CD8-positive, alpha-beta memory T cell (primary cell): ENCODE data around the gene CDH3. TPM values are rescaled to one million over a fixed set of nuclear protein-coding genes. Genes with fewer than 3 reads are reported as not detected.

Experiments used
- CTCF ChIA-PET: fragments of 350-600 bp; sonication (Branson Sonifier 250); formaldehyde crosslinking; loops from one replicate; lab custom pipeline; 2021; ENCODE audit warnings: antibody characterized with exemption; lab: Charles Lee
- POLR2A ChIA-PET: fragments of 350-600 bp; sonication (Branson Sonifier 250); formaldehyde crosslinking; loops from one replicate; lab custom pipeline; 2021; ENCODE audit warnings: antibody characterized with exemption; lab: Charles Lee
- DNase-seq, 5 donors: peaks; one replicate each; pipeline versions ENCODE4 v3.0.0 to v3.0.0-alpha.2; 2020 to 2022; ENCODE audit warnings: mixed read lengths in 1 of 5
- H3K27ac ChIP-seq: one replicate; pipeline ENCODE4 v1.7.0; 2013; ENCODE audit warnings: low read depth, mild to moderate bottlenecking, low read length, moderate library complexity
- H3K27me3 ChIP-seq: 2 replicates; pipeline ENCODE4 v1.7.0; 2013; ENCODE audit warnings: low read length, mild to moderate bottlenecking; ENCODE audit not compliant: insufficient read depth, poor library complexity, severe bottlenecking
- H3K36me3 ChIP-seq: 2 replicates; pipeline ENCODE4 v1.7.0; 2013; ENCODE audit warnings: mild to moderate bottlenecking, low read length, moderate library complexity; ENCODE audit not compliant: insufficient read depth
- H3K4me1 ChIP-seq: 2 replicates; pipeline ENCODE4 v1.7.0; 2013; ENCODE audit warnings: mild to moderate bottlenecking, low read length, moderate library complexity; ENCODE audit not compliant: insufficient read depth
- H3K4me3 ChIP-seq: 2 replicates; pipeline ENCODE4 v1.7.0; 2013; ENCODE audit warnings: mild to moderate bottlenecking, low read length
- H3K9me3 ChIP-seq: 2 replicates; pipeline ENCODE4 v1.7.0; 2013; ENCODE audit warnings: mild to moderate bottlenecking, low read length
- H3K27ac Mint-ChIP-seq, 8 donors: one replicate each; pipeline ENCODE4 v1.8.0; 2020 to 2021; ENCODE audit warnings: mixed read lengths in 8 of 8, mild to moderate bottlenecking in 6 of 8, inconsistent platforms in 3 of 8, moderate library complexity in 3 of 8
- H3K27me3 Mint-ChIP-seq, 2 donors: one replicate each; pipeline ENCODE4 v1.8.0; 2020 to 2021; ENCODE audit warnings: mixed read lengths in 2 of 2, mild to moderate bottlenecking in 1 of 2, moderate library complexity in 1 of 2
- H3K36me3 Mint-ChIP-seq, 3 donors: one replicate each; pipeline ENCODE4 v1.8.0; 2020 to 2021; ENCODE audit warnings: mixed read lengths in 3 of 3, inconsistent platforms in 1 of 3, mild to moderate bottlenecking in 1 of 3
- H3K4me1 Mint-ChIP-seq, 3 donors: one replicate each; pipeline ENCODE4 v1.8.0; 2020 to 2021; ENCODE audit warnings: mixed read lengths in 3 of 3, inconsistent platforms in 1 of 3, mild to moderate bottlenecking in 1 of 3
- H3K4me3 Mint-ChIP-seq, 7 donors: one replicate each; pipeline ENCODE4 v1.8.0; 2020 to 2021; ENCODE audit warnings: mixed read lengths in 7 of 7, mild to moderate bottlenecking in 6 of 7, moderate library complexity in 4 of 7, inconsistent platforms in 2 of 7
- H3K9me3 Mint-ChIP-seq, 5 donors: one replicate each; pipeline ENCODE4 v1.8.0; 2020 to 2022; ENCODE audit warnings: mixed read lengths in 5 of 5, mild to moderate bottlenecking in 3 of 5, moderate library complexity in 2 of 5, inconsistent platforms in 1 of 5
- polyA plus RNA-seq: library from polyadenylated mRNA; unstranded; fragments of 300-500 nt; fragmentation: Illumina TruSeq; gene quantifications from one replicate; pipeline ENCODE4 v1.2.3, GENCODE V29; 2021
- total RNA-seq, 2 experiments: library from RNA; stranded (reverse); gene quantifications; one replicate each; pipeline ENCODE4 v1.2.3, GENCODE V29; 2021

Gene CDH3
- total and polyA plus RNA-seq, 3 experiments from 2014 or later = 0.14 TPM; not detected in 2

DNA sequence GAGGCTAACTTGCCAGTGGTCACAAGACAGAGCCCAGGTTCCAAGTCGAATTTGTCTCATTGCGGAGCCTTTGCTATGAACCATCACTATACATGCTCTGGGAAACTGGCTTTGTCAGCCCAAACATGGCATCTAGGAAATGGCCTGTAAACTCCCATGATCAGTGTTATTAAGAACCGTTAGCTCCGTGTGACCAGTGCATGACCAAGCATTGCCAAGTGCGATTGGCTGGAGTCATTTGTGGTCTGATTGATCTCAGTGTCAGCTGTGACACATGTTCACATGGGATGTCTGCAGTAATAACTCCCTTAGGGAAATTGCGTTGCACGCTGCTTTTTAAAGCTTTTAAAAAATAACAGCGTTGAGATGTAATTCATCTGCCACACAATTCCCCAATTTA is 18.6 kb upstream of the CDH3 start:
- CTCF ChIA-PET = interaction anchor here (0.7 kb wide), 1 partner anchor 21 kb away, joined by 3 read pairs; no protein-coding TSS in a partner anchor
- DNase-seq = no peak
- Histone ChIP-seq H3K4me1 (no peaks in the 10 kb centered on the region), H3K36me3 (no peaks in the 10 kb centered on the region), H3K4me3 (no peak overlapping the region), H3K9me3 (no peaks in the 10 kb centered on the region), H3K27ac (no peak overlapping the region), H3K27me3 (no peaks in the 10 kb centered on the region)
- Mint-ChIP-seq H3K36me3 (no peaks in the 10 kb centered on the region), H3K9me3 (no peaks in the 10 kb centered on the region), H3K27me3 (peaks cover 10 to 20% of the 10 kb centered on the region in 2 donors), H3K27ac (no peak overlapping the region), H3K4me1 (no peaks in the 10 kb centered on the region), H3K4me3 (no peak overlapping the region)
- POLR2A ChIA-PET = no interaction called here

- Histone ChIP-seq H3K27me3 (no peaks in the 10 kb centered on the region), H3K4me1 (no peaks in the 10 kb centered on the region), H3K27ac (no peak overlapping the region), H3K9me3 (no peaks in the 10 kb centered on the region), H3K4me3 (no peak overlapping the region), H3K36me3 (no peaks in the 10 kb centered on the region)
- no peaks in the 10 kb centered on the region for H3K4me1 Mint-ChIP-seq
- POLR2A ChIA-PET = no interaction called here
- H3K27ac Mint-ChIP-seq = no peak overlapping the region
- H3K4me3 Mint-ChIP-seq = no peak overlapping the region
- H3K9me3 Mint-ChIP-seq = no peaks in the 10 kb centered on the region
- H3K27me3 Mint-ChIP-seq = peaks cover 13 to 24% of the 10 kb centered on the region in 2 donors
- no peaks in the 10 kb centered on the region for H3K36me3 Mint-ChIP-seq
- CTCF ChIA-PET = no interaction called here
- DNase-seq = no peak
Measured at GRCh38 chr16:68627951-68628425, 17.1 kb upstream of the CDH3 start.

GRCh38 chr16:68629351-68629910 is 15.7 kb upstream of the CDH3 start:
- Histone ChIP-seq H3K27ac (no peak overlapping the region), H3K9me3 (no peaks in the 10 kb centered on the region), H3K4me1 (no peaks in the 10 kb centered on the region), H3K4me3 (no peak overlapping the region), H3K36me3 (no peaks in the 10 kb centered on the region), H3K27me3 (no peaks in the 10 kb centered on the region)
- peak in 1 of 5 donors; percentile 14 for DNase-seq
- ChIA-PET POLR2A (no interaction called here), CTCF (no interaction called here)
- H3K4me3 Mint-ChIP-seq = no peak overlapping the region
- H3K27ac Mint-ChIP-seq = peak overlapping the region in 1 of 8 donors; percentile 18
- no peaks in the 10 kb centered on the region for H3K36me3 Mint-ChIP-seq
- peaks cover 13 to 24% of the 10 kb centered on the region in 2 donors for H3K27me3 Mint-ChIP-seq
- no peaks in the 10 kb centered on the region for H3K9me3 Mint-ChIP-seq
- H3K4me1 Mint-ChIP-seq = no peaks in the 10 kb centered on the region

DNA sequence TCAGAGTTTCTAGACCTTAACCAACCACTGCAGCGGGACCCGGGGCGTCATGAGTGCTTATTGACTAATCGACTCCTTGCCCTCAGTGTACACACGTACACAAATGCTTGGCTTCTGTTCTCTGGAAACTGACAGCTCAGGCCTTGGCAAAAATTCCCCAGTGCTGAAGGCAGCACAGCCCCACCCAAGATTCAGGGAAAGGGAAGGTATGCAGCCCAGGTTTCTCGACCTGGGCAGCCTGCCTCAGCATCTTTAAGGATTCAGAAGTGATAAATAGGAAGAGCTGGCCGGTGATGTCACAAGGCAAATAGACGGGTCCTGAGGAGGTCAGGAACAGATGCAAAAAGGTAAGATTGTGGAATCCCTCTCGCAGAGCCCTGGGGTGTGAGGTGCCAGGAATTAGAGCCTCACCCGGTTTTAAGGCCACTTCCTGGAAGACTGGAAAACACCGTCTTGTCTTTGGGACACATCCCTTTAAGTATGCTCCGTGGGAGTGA is 9.0 kb upstream of the CDH3 start:
- Histone ChIP-seq H3K27me3 (no peaks in the 10 kb centered on the region), H3K9me3 (no peaks in the 10 kb centered on the region), H3K4me1 (no peaks in the 10 kb centered on the region), H3K27ac (no peak overlapping the region), H3K36me3 (no peaks in the 10 kb centered on the region), H3K4me3 (no peak overlapping the region)
- H3K4me3 Mint-ChIP-seq = no peak overlapping the region
- H3K9me3 Mint-ChIP-seq = peaks cover 0 to 2% (median 0%) of the 10 kb centered on the region in 5 donors
- POLR2A ChIA-PET = no interaction called here
- no peaks in the 10 kb centered on the region for H3K4me1 Mint-ChIP-seq
- no peak for DNase-seq
- peaks cover 2 to 9% of the 10 kb centered on the region in 2 donors for H3K27me3 Mint-ChIP-seq
- H3K27ac Mint-ChIP-seq = no peak overlapping the region
- no peaks in the 10 kb centered on the region for H3K36me3 Mint-ChIP-seq
- CTCF ChIA-PET = no interaction called here

DNA sequence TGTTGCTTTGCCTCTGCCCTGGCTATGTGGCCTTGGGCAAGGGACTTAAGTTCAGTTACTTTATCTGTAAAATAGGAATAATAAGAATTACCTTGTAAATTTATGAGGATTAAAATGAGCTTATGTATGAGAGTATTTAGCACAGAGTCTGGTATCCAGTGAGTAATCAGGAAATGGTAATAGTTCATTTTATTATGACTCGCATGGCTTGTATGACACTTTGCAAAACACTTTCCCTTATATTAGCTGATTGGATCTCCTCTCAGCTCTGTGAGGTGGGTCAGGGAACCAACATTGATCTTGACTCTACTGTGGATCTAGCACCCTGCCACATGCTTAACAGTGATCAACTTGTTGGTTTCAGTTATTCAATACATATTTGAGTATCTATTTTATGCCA is 8.3 kb upstream of the CDH3 start:
- H3K4me3 ChIP-seq = no peak overlapping the region
- ChIA-PET CTCF (no interaction called here), POLR2A (interaction anchor here (0.6 kb wide), 1 partner anchor 1217 kb away, joined by 3 read pairs; no protein-coding TSS in a partner anchor)
- no peaks in the 10 kb centered on the region for H3K4me1 ChIP-seq
- peaks cover 0 to 2% (median 0%) of the 10 kb centered on the region in 5 donors for H3K9me3 Mint-ChIP-seq
- peaks cover 4 to 6% of the 10 kb centered on the region in 2 donors for H3K27me3 Mint-ChIP-seq
- no peaks in the 10 kb centered on the region for H3K4me1 Mint-ChIP-seq
- no peak for DNase-seq
- H3K27me3 ChIP-seq = no peaks in the 10 kb centered on the region
- no peak overlapping the region for H3K27ac Mint-ChIP-seq
- no peaks in the 10 kb centered on the region for H3K9me3 ChIP-seq
- no peaks in the 10 kb centered on the region for H3K36me3 Mint-ChIP-seq
- no peak overlapping the region for H3K27ac ChIP-seq
- H3K4me3 Mint-ChIP-seq = no peak overlapping the region
- H3K36me3 ChIP-seq = no peaks in the 10 kb centered on the region

DNA sequence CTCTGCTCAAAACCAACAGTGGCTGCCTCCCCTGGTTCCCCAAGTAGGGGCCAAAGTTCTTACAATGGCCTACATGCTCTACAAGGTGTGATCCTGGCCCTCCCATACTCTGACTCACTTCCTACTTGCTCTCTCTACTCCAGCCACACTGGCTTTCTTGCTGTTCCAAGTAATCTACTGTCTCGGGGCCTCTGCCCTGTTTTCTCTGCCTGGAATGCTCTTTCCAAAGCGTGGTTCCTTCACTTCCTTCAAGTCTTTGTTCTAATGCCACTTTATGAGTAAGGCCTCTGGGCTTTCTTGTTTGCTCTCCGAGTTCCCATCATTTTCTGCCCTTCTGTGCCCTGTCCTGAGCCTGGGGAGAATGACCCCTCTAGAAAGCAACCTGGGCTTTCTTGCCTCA is 4.1 kb upstream of the CDH3 start:
- Histone ChIP-seq H3K36me3 (no peaks in the 10 kb centered on the region), H3K9me3 (no peaks in the 10 kb centered on the region), H3K4me3 (no peak overlapping the region), H3K27me3 (peaks cover 33% of the 10 kb centered on the region), H3K27ac (no peak overlapping the region), H3K4me1 (peaks cover 11% of the 10 kb centered on the region)
- Mint-ChIP-seq H3K27ac (no peak overlapping the region), H3K36me3 (no peaks in the 10 kb centered on the region), H3K27me3 (peaks cover 31% of the 10 kb centered on the region in 2 donors), H3K9me3 (peaks cover 0 to 2% (median 0%) of the 10 kb centered on the region in 5 donors), H3K4me1 (peaks cover 6 to 18% (median 12%) of the 10 kb centered on the region in 3 donors), H3K4me3 (no peak overlapping the region)
- ChIA-PET POLR2A (no interaction called here), CTCF (no interaction called here)
- no peak for DNase-seq

GRCh38 chr16:68642047-68642435 is 3.1 kb upstream of the CDH3 start:
- Mint-ChIP-seq H3K4me1 (peaks cover 9 to 27% (median 12%) of the 10 kb centered on the region in 3 donors), H3K4me3 (peak overlapping the region in 1 of 7 donors; percentile 72), H3K9me3 (peaks cover 0 to 2% (median 0%) of the 10 kb centered on the region in 5 donors), H3K27ac (peak overlapping the region in 1 of 8 donors; percentile 19), H3K36me3 (no peaks in the 10 kb centered on the region), H3K27me3 (peaks cover 40 to 41% of the 10 kb centered on the region in 2 donors)
- no peak overlapping the region for H3K4me3 ChIP-seq
- no peaks in the 10 kb centered on the region for H3K9me3 ChIP-seq
- POLR2A ChIA-PET = no interaction called here
- peaks cover 43% of the 10 kb centered on the region for H3K27me3 ChIP-seq
- peaks cover 13% of the 10 kb centered on the region for H3K4me1 ChIP-seq
- CTCF ChIA-PET = no interaction called here
- DNase-seq = no peak
- no peaks in the 10 kb centered on the region for H3K36me3 ChIP-seq
- no peak overlapping the region for H3K27ac ChIP-seq

- Histone ChIP-seq H3K27ac (no peak overlapping the region), H3K9me3 (no peaks in the 10 kb centered on the region), H3K4me1 (peaks cover 13% of the 10 kb centered on the region), H3K4me3 (no peak overlapping the region), H3K36me3 (no peaks in the 10 kb centered on the region), H3K27me3 (peaks cover 47% of the 10 kb centered on the region)
- peak overlapping the region in 1 of 8 donors; percentile 19 for H3K27ac Mint-ChIP-seq
- peaks cover 9 to 27% (median 12%) of the 10 kb centered on the region in 3 donors for H3K4me1 Mint-ChIP-seq
- ChIA-PET CTCF (no interaction called here), POLR2A (no interaction called here)
- no peak for DNase-seq
- peaks cover 0 to 2% (median 0%) of the 10 kb centered on the region in 5 donors for H3K9me3 Mint-ChIP-seq
- peak overlapping the region in 1 of 7 donors; percentile 72 for H3K4me3 Mint-ChIP-seq
- H3K27me3 Mint-ChIP-seq = peaks cover 44 to 46% of the 10 kb centered on the region in 2 donors
- no peaks in the 10 kb centered on the region for H3K36me3 Mint-ChIP-seq
Measured at GRCh38 chr16:68642436-68643101, 2.5 kb upstream of the CDH3 start.
